HepG2 (cell line): ENCODE data around the gene TMEM31. TPM values are rescaled to one million over a fixed set of nuclear protein-coding genes. Genes with fewer than 3 reads are reported as not detected.

Source experiments
- ATAC-seq: fragments of 200-7000 bp; cut with Tn5 transposase; 3 replicates; pipeline ENCODE4 v1.9.1; 2020; ENCODE audit warnings: mild to moderate bottlenecking, moderate library complexity
- BruUV-seq: library from RNA; stranded (reverse); fragments of 400-500 nt; replicated peaks from 2 replicates; lab custom pipeline; 2021; lab: Mats Ljungman, UMichigan
- CTCF ChIA-PET: fragments of 300-600 bp; formaldehyde crosslinking; extraction: SDS; loops from one replicate; lab custom pipeline; 2021; ENCODE audit warnings: low total read pairs, inconsistent platforms, low intra/inter-chr PET ratio; lab: Yijun Ruan, JAX
- POLR2A ChIA-PET: fragments of 350-600 bp; sonication (Branson Sonifier 250); formaldehyde crosslinking; loops from one replicate; lab custom pipeline; 2020; ENCODE audit warnings: antibody characterized with exemption, inconsistent platforms; lab: Yijun Ruan, JAX
- DNase-seq: peaks from one replicate; pipeline ENCODE4 v3.0.0-alpha.2; 2015; ENCODE audit warnings: low spot score
- FAIRE-seq: peaks from 3 replicates; lab custom pipeline; 2011; peaks lifted over from hg19 to GRCh38; lab: Jason Lieb, UNC
- H2AFZ ChIP-seq: one replicate; pipeline ENCODE4 v1.6.1; 2011; ENCODE audit warnings: low read length, inconsistent platforms
- H3K27ac ChIP-seq: fragments of 300-600 bp; 3 replicates; pipeline ENCODE4 v1.8.0; 2011; ENCODE audit warnings: mixed run types, mild to moderate bottlenecking, mixed read lengths, low read length, inconsistent platforms; ENCODE audit not compliant: insufficient read depth; ENCODE audit errors: extremely low read length
- H3K27me3 ChIP-seq, 2 experiments: fragments of 200-600 bp in 1 of 2; 2 replicates in 1 of 2; 3 replicates in 1 of 2; pipeline versions ENCODE4 v1.6.0 to v1.8.0; 2011; ENCODE audit warnings: low read length in 2 of 2, mild to moderate bottlenecking in 2 of 2, moderate library complexity in 2 of 2, inconsistent platforms in 1 of 2; ENCODE audit not compliant: insufficient read depth in 2 of 2, control insufficient read depth in 1 of 2
- H3K36me3 ChIP-seq, 2 experiments: fragments of 200-600 bp in 1 of 2; replicated peaks in 1 of 2; 2 replicates in 1 of 2; 3 replicates in 1 of 2; pipeline versions ENCODE4 v1.5.1 to v1.8.0; 2011; ENCODE audit warnings: low read length in 2 of 2, inconsistent platforms in 1 of 2; ENCODE audit not compliant: insufficient read depth in 2 of 2, control insufficient read depth in 1 of 2
- H3K4me1 ChIP-seq: 2 replicates; pipeline ENCODE4 v1.5.1; 2012; ENCODE audit warnings: low read length, inconsistent platforms; ENCODE audit not compliant: insufficient read depth
- H3K4me2 ChIP-seq: 2 replicates; pipeline ENCODE4 v1.6.0; 2011; ENCODE audit warnings: low read depth, low read length, inconsistent platforms
- H3K4me3 ChIP-seq, 3 experiments: fragments of 200-600 bp in 1 of 3; sonication (generic), shearing (Covaris generic) in 1 of 3; replicated peaks in 1 of 3; 2 replicates each; pipeline ENCODE4 v1.5.1; 2011 to 2016; ENCODE audit warnings: low read length in 3 of 3, inconsistent platforms in 2 of 3, low read depth in 2 of 3, mild to moderate bottlenecking in 2 of 3, control low read depth in 1 of 3, mixed read lengths in 1 of 3; ENCODE audit not compliant: insufficient read depth in 1 of 3
- H3K79me2 ChIP-seq: one replicate; pipeline ENCODE4 v1.6.1; 2011; ENCODE audit warnings: low read length, inconsistent platforms; ENCODE audit not compliant: insufficient read depth
- H3K9ac ChIP-seq: 2 replicates; pipeline ENCODE4 v1.6.0; 2011; ENCODE audit warnings: mild to moderate bottlenecking, low read depth, low read length, inconsistent platforms; ENCODE audit not compliant: insufficient read depth
- H3K9me3 ChIP-seq: 2 replicates; pipeline ENCODE4 v1.5.1; 2012; ENCODE audit warnings: mild to moderate bottlenecking, low read length
- H4K20me1 ChIP-seq: 2 replicates; pipeline ENCODE4 v1.6.0; 2011; ENCODE audit warnings: inconsistent platforms, mild to moderate bottlenecking, low read length, moderate library complexity; ENCODE audit not compliant: insufficient read depth
- ATRX ChIP-seq: sonication (generic); formaldehyde crosslinking; IDR thresholded peaks from 2 replicates; pipeline ENCODE4 v1.4.0; 2020; ENCODE audit warnings: missing genetic modification reagents, borderline replicate concordance
- HNF4A ChIP-seq: sonication (generic); formaldehyde crosslinking; IDR thresholded peaks from 2 replicates; pipeline ENCODE4 v1.4.0; 2020; ENCODE audit warnings: missing genetic modification reagents
- ISX ChIP-seq: sonication (generic); formaldehyde crosslinking; conservative IDR thresholded peaks from 2 replicates; pipeline ENCODE4 v1.5.0; 2020; ENCODE audit warnings: missing genetic modification reagents
- SPEN ChIP-seq: sonication (generic); formaldehyde crosslinking; IDR thresholded peaks from 2 replicates; pipeline ENCODE4 v1.5.1; 2020; ENCODE audit warnings: low read depth, mild to moderate bottlenecking, missing genetic modification reagents
- TARDBP ChIP-seq: sonication (generic); formaldehyde crosslinking; IDR thresholded peaks from 2 replicates; pipeline ENCODE4 v1.8.0; 2022; ENCODE audit warnings: mild to moderate bottlenecking, missing genetic modification reagents
- ZNF180 ChIP-seq: sonication (generic); formaldehyde crosslinking; IDR thresholded peaks from 2 replicates; pipeline ENCODE4 v1.4.0; 2020; ENCODE audit warnings: low read depth, missing genetic modification reagents, borderline replicate concordance
- ZNF251 ChIP-seq: sonication (generic); formaldehyde crosslinking; IDR thresholded peaks from 2 replicates; pipeline ENCODE4 v1.9.0; 2021; ENCODE audit warnings: mild to moderate bottlenecking, missing genetic modification reagents
- ZNF547 ChIP-seq: sonication (generic); formaldehyde crosslinking; IDR thresholded peaks from 2 replicates; pipeline ENCODE4 v1.5.1; 2020; ENCODE audit warnings: mild to moderate bottlenecking, missing genetic modification reagents
- ZNF598 ChIP-seq: sonication (generic); formaldehyde crosslinking; IDR thresholded peaks from 2 replicates; pipeline ENCODE4 v1.5.1; 2020; ENCODE audit warnings: mild to moderate bottlenecking, missing genetic modification reagents, borderline replicate concordance
- ZNF619 ChIP-seq: sonication (generic); formaldehyde crosslinking; IDR thresholded peaks from 2 replicates; pipeline ENCODE4 v1.4.0; 2020; ENCODE audit warnings: mild to moderate bottlenecking, missing genetic modification reagents
- ZSCAN30 ChIP-seq: sonication (generic); formaldehyde crosslinking; IDR thresholded peaks from 2 replicates; pipeline ENCODE4 v1.5.0; 2020; ENCODE audit warnings: mild to moderate bottlenecking, missing genetic modification reagents
- WGBS: methylation state at CpG from one replicate; pipeline ENCODE4 v1.1.6; 2017; ENCODE audit warnings: low lambda C conversion rate; 5-methylcytosine and 5-hydroxymethylcytosine counted together
- in situ Hi-C: cut with HindIII; loops from 2 replicates; pipeline ENCODE4 v1.10.0; 2017; ENCODE audit warnings: low pct_unique_long_range_greater_than_20kb; ENCODE audit not compliant: extremely low pct_ligation_motif_present
- intact Hi-C: fragments of 100-400 bp; cut with micrococcal nuclease; formaldehyde crosslinking; loops from one replicate; pipeline ENCODE4 v1.10.0; 2022; ENCODE audit not compliant: unreplicated experiment
- polyA plus RNA-seq, 8 experiments: library from polyadenylated mRNA; depleted of rRNA in 3 of 8; stranded (reverse) in 7 of 8; unstranded in 1 of 8; fragments of >200 nt; fragmentation: Illumina TruSeq in 4 of 8; extraction: Trizol in 4 of 8; gene quantifications; 2 replicates each; pipeline versions ENCODE4 v1.2.1 to v1.2.3, GENCODE V29; 2011 to 2016; ENCODE audit warnings: low read depth in 4 of 8, missing spikeins in 1 of 8, mixed read lengths in 1 of 8; ENCODE audit not compliant: insufficient read depth in 1 of 8
- total RNA-seq, 5 experiments: library from RNA; depleted of rRNA; stranded (reverse); fragments of >200 nt; fragmentation: Illumina TruSeq; extraction: Trizol; gene quantifications; 2 replicates each; pipeline ENCODE4 v1.2.3, GENCODE V29; 2016; ENCODE audit warnings: low read depth in 1 of 5
- TF ChIP-seq, protein P1 (sequence below): sonication (generic); formaldehyde crosslinking; IDR thresholded peaks from 2 replicates; pipeline ENCODE4 v1.5.0; 2020; ENCODE audit warnings: mild to moderate bottlenecking, missing genetic modification reagents

The TMEM31 gene
- total and polyA plus RNA-seq, 2 of the 13 experiments (the other 11 are each of a cell fraction or from before 2014, with no cell fraction given): 0.16 TPM; not detected in 1

DNA sequence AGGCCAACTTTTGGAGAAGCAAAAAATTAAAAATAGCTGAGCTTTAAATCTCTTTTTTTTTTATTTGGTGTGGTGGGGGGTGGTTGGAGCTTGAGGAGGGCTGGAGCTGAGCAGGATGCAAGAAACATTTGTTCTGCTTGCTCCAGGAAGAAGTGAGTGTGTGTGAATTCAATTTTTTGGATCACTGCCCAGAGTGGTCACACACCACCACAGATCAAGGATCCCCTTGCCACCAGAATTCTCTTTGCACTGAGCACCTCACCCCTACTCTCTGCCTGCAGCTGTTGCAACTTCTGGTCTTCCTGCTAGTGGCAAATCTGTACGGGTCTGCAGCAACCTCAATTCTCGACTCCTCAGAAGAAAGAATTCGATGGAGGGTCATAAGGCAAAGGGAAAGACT, 46.0 kb downstream of the TMEM31 start:
- in situ Hi-C loops (no loop called here), intact Hi-C loops (no loop called here)
- CTCF ChIA-PET: no interaction called here
- BruUV-seq: no TSS peak
- H3K27ac ChIP-seq: no peak overlapping the region
- POLR2A ChIA-PET: no interaction called here
- DNase-seq (no peak), FAIRE-seq (no peak), ATAC-seq (no peak)
- H4K20me1 ChIP-seq: no peaks in the 10 kb centered on the region
- no peaks in the 10 kb centered on the region for H3K36me3 ChIP-seq
- no peak overlapping the region for H2AFZ ChIP-seq
- WGBS: 0% methylated on average over 3 of the region's 3 CpGs
- H3K9ac ChIP-seq: no peak overlapping the region
- H3K9me3 ChIP-seq: no peaks in the 10 kb centered on the region
- H3K79me2 ChIP-seq: no peaks in the 10 kb centered on the region
- H3K4me3 ChIP-seq: no peak overlapping the region
- peaks cover 0 to 1% of the 10 kb centered on the region in 2 experiments; a peak in 1 of 5 replicates for H3K27me3 ChIP-seq
- H3K4me1 ChIP-seq: no peaks in the 10 kb centered on the region
- H3K4me2 ChIP-seq: no peak overlapping the region
- no peak for TF ChIP-seq HNF4A (CRISPR knock-in tag)
- TF ChIP-seq, protein P1, sequence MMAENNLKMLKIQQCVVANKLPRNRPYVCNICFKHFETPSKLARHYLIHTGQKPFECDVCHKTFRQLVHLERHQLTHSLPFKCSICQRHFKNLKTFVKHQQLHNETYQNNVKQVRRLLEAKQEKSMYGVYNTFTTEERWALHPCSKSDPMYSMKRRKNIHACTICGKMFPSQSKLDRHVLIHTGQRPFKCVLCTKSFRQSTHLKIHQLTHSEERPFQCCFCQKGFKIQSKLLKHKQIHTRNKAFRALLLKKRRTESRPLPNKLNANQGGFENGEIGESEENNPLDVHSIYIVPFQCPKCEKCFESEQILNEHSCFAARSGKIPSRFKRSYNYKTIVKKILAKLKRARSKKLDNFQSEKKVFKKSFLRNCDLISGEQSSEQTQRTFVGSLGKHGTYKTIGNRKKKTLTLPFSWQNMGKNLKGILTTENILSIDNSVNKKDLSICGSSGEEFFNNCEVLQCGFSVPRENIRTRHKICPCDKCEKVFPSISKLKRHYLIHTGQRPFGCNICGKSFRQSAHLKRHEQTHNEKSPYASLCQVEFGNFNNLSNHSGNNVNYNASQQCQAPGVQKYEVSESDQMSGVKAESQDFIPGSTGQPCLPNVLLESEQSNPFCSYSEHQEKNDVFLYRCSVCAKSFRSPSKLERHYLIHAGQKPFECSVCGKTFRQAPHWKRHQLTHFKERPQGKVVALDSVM: no peak
- no peak for TF ChIP-seq ZNF547 (CRISPR knock-in tag)
- TF ChIP-seq ZNF180 (CRISPR knock-in tag): no peak
- TF ChIP-seq TARDBP: no peak
- no peak for TF ChIP-seq ZSCAN30
- no peak for TF ChIP-seq ISX (CRISPR knock-in tag)

DNA sequence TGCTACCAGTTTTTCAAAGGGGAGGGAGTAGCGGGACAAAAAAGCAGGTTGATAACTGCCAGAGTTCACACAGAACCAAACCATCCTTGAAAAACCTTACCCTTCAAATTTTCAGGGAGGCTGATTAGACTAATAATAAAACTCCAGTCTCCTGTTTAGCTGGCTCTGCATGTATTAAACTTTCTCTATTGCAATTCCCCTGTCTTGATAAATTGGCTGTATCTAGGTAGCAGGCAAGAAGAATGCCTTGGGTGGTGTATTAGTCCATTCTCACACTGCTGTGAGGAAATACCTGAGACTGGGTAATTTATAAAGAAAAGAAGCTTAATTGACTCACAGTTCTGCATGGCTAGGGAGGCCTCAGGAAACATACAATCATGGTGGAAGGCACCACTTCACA, 47.8 kb downstream of the TMEM31 start:
- CTCF ChIA-PET: no interaction called here
- in situ Hi-C loops: no loop called here
- TF ChIP-seq ATRX (CRISPR knock-in tag): no peak
- TF ChIP-seq ZNF598: no peak
- no peak for TF ChIP-seq ZNF619 (CRISPR knock-in tag)
- TF ChIP-seq SPEN (CRISPR knock-in tag): no peak
- no peak for TF ChIP-seq ZNF251 (CRISPR knock-in tag)

More for the DNA sequence above, 47.8 kb downstream of the TMEM31 start:
- H3K36me3 ChIP-seq: no peaks in the 10 kb centered on the region
- no peak overlapping the region for H2AFZ ChIP-seq
- H4K20me1 ChIP-seq: no peaks in the 10 kb centered on the region
- H3K9ac ChIP-seq: no peak overlapping the region
- FAIRE-seq (no peak), DNase-seq (no peak), ATAC-seq (no peak)
- H3K4me2 ChIP-seq: no peak overlapping the region
- no peak overlapping the region for H3K27ac ChIP-seq
- H3K9me3 ChIP-seq: no peaks in the 10 kb centered on the region
- 8% methylated on average over 1 of the region's 1 CpG for WGBS
- H3K4me1 ChIP-seq: no peaks in the 10 kb centered on the region
- no peaks in the 10 kb centered on the region for H3K79me2 ChIP-seq
- BruUV-seq: no TSS peak
- no peak overlapping the region for H3K4me3 ChIP-seq
- intact Hi-C loops: no loop called here
- POLR2A ChIA-PET: no interaction called here
- no peaks in the 10 kb centered on the region; a peak in 1 of 5 replicates for H3K27me3 ChIP-seq
